GM21737 (cell line): ENCODE results near the gene ZBTB17.

Experiments
- ATAC-seq: cut with Tn5 transposase; IDR thresholded peaks from one replicate; pipeline ENCODE4 v1.9.1; 2021; ENCODE audit warnings: mild to moderate bottlenecking, moderate library complexity; ENCODE audit not compliant: unreplicated experiment

Gene ZBTB17

DNA sequence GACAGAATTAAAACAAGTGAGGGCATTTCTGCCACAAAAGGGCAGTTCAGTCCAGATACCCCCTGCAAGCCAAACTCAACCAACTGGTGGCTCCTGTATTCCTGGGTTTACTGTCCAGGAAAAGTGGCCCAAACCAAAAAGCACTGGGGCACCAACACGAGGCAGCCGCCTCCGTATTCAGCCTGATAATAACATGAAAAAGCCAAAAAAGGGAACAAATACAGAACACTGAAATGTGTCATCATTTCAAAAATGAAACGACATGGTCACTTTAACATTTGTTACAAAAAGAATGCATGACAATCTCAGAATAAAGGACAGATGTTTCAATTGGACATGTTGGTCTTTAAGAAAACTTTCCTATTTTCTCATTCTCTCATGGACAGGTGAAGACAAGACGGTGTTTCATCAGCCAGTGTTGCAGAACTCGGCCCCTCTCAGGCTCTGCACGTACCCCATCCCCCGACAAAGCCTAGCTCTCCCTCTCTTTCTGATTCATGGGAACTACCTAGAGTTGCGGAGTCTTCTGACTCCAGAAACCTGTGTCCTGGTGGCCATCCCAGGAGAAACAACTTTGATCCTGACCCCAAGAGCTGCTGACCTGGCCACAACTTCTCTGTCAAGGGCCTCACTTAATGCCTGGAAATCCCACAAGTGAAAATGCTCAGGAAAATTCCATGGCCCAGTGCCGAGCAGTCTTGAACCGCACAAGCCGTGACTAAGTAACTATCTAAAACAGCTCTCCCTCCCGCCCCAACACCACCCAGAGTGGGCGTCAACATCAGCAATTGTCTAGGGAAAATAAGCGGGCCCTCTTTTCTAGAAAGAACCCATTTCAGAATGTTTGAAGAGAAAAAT lies 27.1 kb downstream of the ZBTB17 start:
- no peak for ATAC-seq

DNA sequence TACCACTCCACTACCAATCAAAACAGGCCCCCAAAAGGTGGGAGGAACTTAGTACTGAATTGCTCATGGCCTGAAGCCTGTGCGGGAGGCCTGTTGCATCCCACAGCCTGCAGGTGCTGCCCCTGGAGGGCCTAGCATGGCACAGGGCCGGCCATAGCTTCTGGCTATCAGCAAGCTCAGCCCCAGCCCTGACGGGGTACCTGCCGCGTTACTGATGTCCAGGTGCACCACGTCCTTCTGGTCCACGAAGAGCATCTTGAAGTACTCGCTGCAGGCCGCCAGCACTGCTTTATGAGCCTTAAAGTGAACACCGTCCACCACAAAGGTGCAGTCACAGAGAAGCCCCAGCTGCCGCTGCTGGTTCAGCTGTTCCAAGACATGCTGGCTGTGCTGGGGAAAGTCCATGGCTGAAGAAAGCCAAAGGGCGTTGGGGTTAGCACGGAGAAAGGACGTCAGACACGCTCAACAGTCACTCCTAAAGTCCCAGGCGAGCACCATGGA lies 27.8 kb downstream of the ZBTB17 start:
- no peak for ATAC-seq

GRCh38 chr1:15947382-15948090 lies 28.4 kb downstream of the ZBTB17 start:
- no peak for ATAC-seq

GRCh38 chr1:15946571-15947381 lies 29.1 kb downstream of the ZBTB17 start:
- no peak for ATAC-seq

DNA sequence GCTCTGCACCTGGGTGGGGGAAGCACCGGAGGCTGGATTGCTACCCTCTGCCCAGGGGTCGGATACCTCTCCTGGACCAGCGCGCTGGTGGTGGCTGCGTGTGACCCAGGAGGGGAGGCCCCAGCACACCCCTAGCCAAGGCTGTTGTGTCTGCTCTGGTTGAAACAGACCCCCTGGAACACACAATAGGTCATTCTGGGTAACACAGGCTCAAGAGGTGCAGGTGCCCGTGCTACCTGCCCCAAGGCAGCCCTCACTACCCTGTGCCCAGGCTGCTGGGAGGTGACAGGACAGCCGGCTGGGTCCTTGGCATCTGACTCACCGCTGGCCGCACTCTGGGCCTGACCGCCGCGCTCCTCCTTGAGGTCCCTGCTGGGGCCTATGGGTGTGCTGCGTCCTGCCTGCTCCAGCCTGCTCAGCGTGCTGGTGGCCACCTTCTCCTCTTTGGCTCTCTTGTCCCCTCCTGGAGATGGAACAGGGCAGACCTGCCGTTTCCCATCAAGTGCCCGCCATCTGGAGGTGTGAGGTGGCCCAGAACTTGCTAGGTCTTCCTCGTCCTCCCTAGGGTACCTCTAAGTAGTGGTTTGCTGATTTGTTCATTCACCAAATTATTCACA lies 30.0 kb downstream of the ZBTB17 start:
- no peak for ATAC-seq

DNA sequence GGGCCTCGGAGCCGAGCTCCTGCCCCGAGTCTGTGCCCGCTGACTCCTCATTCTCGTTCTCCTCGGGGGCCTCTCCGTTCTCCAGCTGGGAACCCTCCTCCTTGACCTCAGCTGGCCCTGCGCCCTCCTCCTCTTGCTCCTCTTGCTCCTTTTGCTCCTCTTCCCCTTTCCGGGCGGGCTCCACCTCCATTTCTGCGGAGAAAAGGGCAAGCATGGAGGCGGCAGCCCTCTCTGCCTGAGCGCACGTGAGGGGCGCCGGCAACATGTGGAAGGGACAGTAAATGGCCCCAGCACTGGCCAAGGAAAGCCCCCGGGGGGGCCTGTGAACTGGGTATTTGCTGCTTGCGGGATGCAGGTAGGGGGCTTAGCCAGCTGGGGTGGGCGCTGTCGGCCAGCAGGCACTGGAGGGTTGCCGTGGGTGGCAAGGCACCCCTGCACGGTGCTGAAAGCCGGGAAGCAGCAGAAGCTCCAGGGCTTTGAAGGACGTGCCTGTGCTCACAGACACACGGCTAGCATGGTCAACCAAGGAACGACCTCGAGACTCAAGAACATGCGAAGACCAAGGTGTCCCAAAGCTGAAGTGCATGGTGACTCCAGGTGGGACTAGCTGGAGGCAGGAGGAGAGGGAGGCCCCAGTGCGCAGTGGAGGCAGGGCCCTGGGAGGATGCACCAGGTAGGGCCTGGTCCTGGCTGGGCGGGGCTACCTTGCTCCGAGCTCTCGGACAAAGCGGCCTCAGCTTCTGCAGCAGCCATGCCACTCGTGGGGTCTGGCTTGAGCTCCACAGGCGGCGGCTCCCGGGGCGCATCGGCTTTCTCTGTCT lies 30.7 kb downstream of the ZBTB17 start:
- no peak for ATAC-seq

- ATAC-seq: no peak
Observed at GRCh38 chr1:15944308-15945010, 31.4 kb downstream of the ZBTB17 start.

GRCh38 chr1:15943992-15944307 lies 32.0 kb downstream of the ZBTB17 start:
- ATAC-seq: no peak

GRCh38 chr1:15943328-15943991 lies 32.4 kb downstream of the ZBTB17 start:
- no peak for ATAC-seq

- no peak for ATAC-seq
Observed at GRCh38 chr1:15942661-15943327, 33.1 kb downstream of the ZBTB17 start.

- no peak for ATAC-seq
Observed at GRCh38 chr1:15941899-15942660, 33.8 kb downstream of the ZBTB17 start.

- no peak for ATAC-seq
Observed at GRCh38 chr1:15941044-15941840, 34.7 kb downstream of the ZBTB17 start.

GRCh38 chr1:15940110-15941043 lies 35.5 kb downstream of the ZBTB17 start:
- ATAC-seq: no peak

- ATAC-seq: no peak
Observed at GRCh38 chr1:15939181-15940109, 36.5 kb downstream of the ZBTB17 start.
